HepG2 (cell line): ENCODE results near the gene CALML6. TPM values are rescaled to one million over a fixed set of nuclear protein-coding genes. Genes with fewer than 3 reads are reported as not detected.

Source experiments
- BHLHE40 ChIP-seq: IDR thresholded peaks from 2 replicates; pipeline ENCODE4 v1.6.1; 2011; ENCODE audit warnings: low read length, improper control_type of control experiment
- CCAR2 ChIP-seq: fragments of 200-400 bp; formaldehyde crosslinking; optimal IDR thresholded peaks from 2 replicates; pipeline ENCODE3; 2018; ENCODE audit warnings: low read depth, mild to moderate bottlenecking, low read length, moderate library complexity
- DR1 ChIP-seq: sonication (generic); formaldehyde crosslinking; IDR thresholded peaks from 2 replicates; pipeline ENCODE4 v1.8.0; 2021; ENCODE audit warnings: mild to moderate bottlenecking, missing genetic modification reagents, inconsistent platforms
- HNRNPK ChIP-seq: fragments of 200-400 bp; formaldehyde crosslinking; IDR thresholded peaks from 2 replicates; pipeline ENCODE4 v1.6.1; 2018; ENCODE audit warnings: low read length, low read depth, moderate library complexity, mild to moderate bottlenecking; ENCODE audit not compliant: poor library complexity, severe bottlenecking
- KDM4B ChIP-seq: sonication (generic); formaldehyde crosslinking; IDR thresholded peaks from 2 replicates; pipeline ENCODE4 v1.4.0; 2020; ENCODE audit warnings: missing genetic modification reagents
- MEF2D ChIP-seq: sonication (generic); formaldehyde crosslinking; IDR thresholded peaks from 2 replicates; pipeline ENCODE4 v1.5.1; 2020; ENCODE audit warnings: mild to moderate bottlenecking, missing genetic modification reagents
- NFATC3 ChIP-seq: sonication (generic); formaldehyde crosslinking; IDR thresholded peaks from 2 replicates; pipeline ENCODE4 v1.5.1; 2020; ENCODE audit warnings: mild to moderate bottlenecking, missing genetic modification reagents
- SNAPC2 ChIP-seq: sonication (generic); formaldehyde crosslinking; IDR thresholded peaks from 2 replicates; pipeline ENCODE4 v1.8.1; 2022; ENCODE audit warnings: mild to moderate bottlenecking, missing genetic modification reagents
- ZBTB8A ChIP-seq: sonication (generic); formaldehyde crosslinking; IDR thresholded peaks from 2 replicates; pipeline ENCODE4 v1.4.0; 2020; ENCODE audit warnings: mild to moderate bottlenecking, low read depth, missing genetic modification reagents, borderline replicate concordance
- ZC3H4 ChIP-seq: sonication (generic); formaldehyde crosslinking; IDR thresholded peaks from 2 replicates; pipeline ENCODE4 v1.4.0; 2020; ENCODE audit warnings: missing genetic modification reagents, borderline replicate concordance
- ZNF768 ChIP-seq: sonication (generic); formaldehyde crosslinking; IDR thresholded peaks from 2 replicates; pipeline ENCODE4 v1.4.0; 2020; ENCODE audit warnings: missing genetic modification reagents
- polyA plus RNA-seq, 8 experiments: library from polyadenylated mRNA; depleted of rRNA in 3 of 8; stranded (reverse) in 7 of 8; unstranded in 1 of 8; fragments of >200 nt; fragmentation: Illumina TruSeq in 4 of 8; extraction: Trizol in 4 of 8; gene quantifications; 2 replicates each; pipeline versions ENCODE4 v1.2.1 to v1.2.3, GENCODE V29; 2011 to 2016; ENCODE audit warnings: low read depth in 4 of 8, missing spikeins in 1 of 8, mixed read lengths in 1 of 8; ENCODE audit not compliant: insufficient read depth in 1 of 8
- total RNA-seq, 5 experiments: library from RNA; depleted of rRNA; stranded (reverse); fragments of >200 nt; fragmentation: Illumina TruSeq; extraction: Trizol; gene quantifications; 2 replicates each; pipeline ENCODE4 v1.2.3, GENCODE V29; 2016; ENCODE audit warnings: low read depth in 1 of 5
- TF ChIP-seq, protein P1 (sequence below): sonication (generic); formaldehyde crosslinking; IDR thresholded peaks from 2 replicates; pipeline ENCODE4 v1.5.0; 2020; ENCODE audit warnings: mild to moderate bottlenecking, missing genetic modification reagents, borderline replicate concordance
- TF ChIP-seq, protein P2 (sequence below): IDR thresholded peaks from 2 replicates; pipeline ENCODE4 v1.6.1; 2016
- TF ChIP-seq, protein P3 (sequence below): sonication (generic); formaldehyde crosslinking; IDR thresholded peaks from 2 replicates; pipeline ENCODE4 v1.4.0; 2020; ENCODE audit warnings: mild to moderate bottlenecking, missing genetic modification reagents
- TF ChIP-seq, protein P4 (sequence below): sonication (generic); formaldehyde crosslinking; conservative IDR thresholded peaks from 2 replicates; pipeline ENCODE4 v1.4.0; 2020; ENCODE audit warnings: missing genetic modification reagents
- TF ChIP-seq, protein P5 (sequence below): sonication (generic); formaldehyde crosslinking; IDR thresholded peaks from 2 replicates; pipeline ENCODE4 v1.5.0; 2020; ENCODE audit warnings: mild to moderate bottlenecking, missing genetic modification reagents, moderate library complexity

CALML6 gene
- total and polyA plus RNA-seq, 2 of the 13 experiments (the other 11 are each of a cell fraction or from before 2014, with no cell fraction given): 0.11 to 0.12 TPM

DNA sequence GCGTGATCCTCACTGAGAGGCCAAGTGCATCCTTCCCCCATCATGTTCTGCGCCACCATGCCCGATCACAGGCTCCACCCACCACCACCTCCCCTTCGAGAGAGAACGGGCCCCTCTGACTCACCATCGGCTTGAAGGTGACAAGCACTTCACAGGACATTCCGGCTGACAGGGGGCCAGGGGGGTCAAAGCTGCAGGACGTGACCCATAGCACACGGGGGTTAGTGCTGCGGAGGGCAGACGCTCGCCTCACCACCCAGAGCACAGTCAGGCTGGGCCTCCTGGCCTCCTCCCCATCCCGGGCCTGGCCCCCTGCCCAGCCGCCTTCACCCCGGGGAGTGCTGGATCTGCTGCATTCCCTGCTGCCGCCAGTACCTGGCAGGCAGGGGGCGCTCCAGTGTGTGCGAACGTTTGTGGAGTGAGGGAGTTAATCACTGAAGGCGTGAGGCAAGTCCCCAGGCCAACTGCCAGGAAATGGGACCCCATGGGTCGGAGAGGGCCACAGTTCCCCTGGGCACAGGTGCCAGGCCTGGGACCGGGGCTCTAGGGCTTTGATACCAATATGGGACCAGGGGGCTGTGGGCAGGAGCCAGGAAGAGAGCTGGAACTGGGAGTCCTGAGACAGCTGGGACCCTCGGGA, 44.9 kb downstream of the CALML6 start (continued):
- TF ChIP-seq, protein P1, sequence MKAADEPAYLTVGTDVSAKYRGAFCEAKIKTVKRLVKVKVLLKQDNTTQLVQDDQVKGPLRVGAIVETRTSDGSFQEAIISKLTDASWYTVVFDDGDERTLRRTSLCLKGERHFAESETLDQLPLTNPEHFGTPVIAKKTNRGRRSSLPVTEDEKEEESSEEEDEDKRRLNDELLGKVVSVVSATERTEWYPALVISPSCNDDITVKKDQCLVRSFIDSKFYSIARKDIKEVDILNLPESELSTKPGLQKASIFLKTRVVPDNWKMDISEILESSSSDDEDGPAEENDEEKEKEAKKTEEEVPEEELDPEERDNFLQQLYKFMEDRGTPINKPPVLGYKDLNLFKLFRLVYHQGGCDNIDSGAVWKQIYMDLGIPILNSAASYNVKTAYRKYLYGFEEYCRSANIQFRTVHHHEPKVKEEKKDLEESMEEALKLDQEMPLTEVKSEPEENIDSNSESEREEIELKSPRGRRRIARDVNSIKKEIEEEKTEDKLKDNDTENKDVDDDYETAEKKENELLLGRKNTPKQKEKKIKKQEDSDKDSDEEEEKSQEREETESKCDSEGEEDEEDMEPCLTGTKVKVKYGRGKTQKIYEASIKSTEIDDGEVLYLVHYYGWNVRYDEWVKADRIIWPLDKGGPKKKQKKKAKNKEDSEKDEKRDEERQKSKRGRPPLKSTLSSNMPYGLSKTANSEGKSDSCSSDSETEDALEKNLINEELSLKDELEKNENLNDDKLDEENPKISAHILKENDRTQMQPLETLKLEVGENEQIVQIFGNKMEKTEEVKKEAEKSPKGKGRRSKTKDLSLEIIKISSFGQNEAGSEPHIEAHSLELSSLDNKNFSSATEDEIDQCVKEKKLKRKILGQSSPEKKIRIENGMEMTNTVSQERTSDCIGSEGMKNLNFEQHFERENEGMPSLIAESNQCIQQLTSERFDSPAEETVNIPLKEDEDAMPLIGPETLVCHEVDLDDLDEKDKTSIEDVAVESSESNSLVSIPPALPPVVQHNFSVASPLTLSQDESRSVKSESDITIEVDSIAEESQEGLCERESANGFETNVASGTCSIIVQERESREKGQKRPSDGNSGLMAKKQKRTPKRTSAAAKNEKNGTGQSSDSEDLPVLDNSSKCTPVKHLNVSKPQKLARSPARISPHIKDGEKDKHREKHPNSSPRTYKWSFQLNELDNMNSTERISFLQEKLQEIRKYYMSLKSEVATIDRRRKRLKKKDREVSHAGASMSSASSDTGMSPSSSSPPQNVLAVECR (CRISPR knock-in tag): peak; percentile 64; the same call in 1 of the 2 replicates
- TF ChIP-seq NFATC3 (CRISPR knock-in tag): no peak
- TF ChIP-seq BHLHE40: peak; percentile 81
- 0 out of 2 replicates have a peak, but pooled peaks have one; percentile 12 for TF ChIP-seq KDM4B (CRISPR knock-in tag)
- TF ChIP-seq ZC3H4 (CRISPR knock-in tag): no peak
- peak; percentile 85; the same call in 1 of the 2 replicates for TF ChIP-seq MEF2D
- no peak for TF ChIP-seq DR1 (CRISPR knock-in tag)
- TF ChIP-seq, protein P2, sequence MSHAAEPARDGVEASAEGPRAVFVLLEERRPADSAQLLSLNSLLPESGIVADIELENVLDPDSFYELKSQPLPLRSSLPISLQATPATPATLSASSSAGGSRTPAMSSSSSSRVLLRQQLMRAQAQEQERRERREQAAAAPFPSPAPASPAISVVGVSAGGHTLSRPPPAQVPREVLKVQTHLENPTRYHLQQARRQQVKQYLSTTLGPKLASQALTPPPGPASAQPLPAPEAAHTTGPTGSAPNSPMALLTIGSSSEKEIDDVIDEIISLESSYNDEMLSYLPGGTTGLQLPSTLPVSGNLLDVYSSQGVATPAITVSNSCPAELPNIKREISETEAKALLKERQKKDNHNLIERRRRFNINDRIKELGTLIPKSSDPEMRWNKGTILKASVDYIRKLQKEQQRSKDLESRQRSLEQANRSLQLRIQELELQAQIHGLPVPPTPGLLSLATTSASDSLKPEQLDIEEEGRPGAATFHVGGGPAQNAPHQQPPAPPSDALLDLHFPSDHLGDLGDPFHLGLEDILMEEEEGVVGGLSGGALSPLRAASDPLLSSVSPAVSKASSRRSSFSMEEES (CRISPR knock-in tag): peak; percentile 79; the same call in 1 of the 2 replicates
- no peak for TF ChIP-seq SNAPC2 (CRISPR knock-in tag)
- TF ChIP-seq ZNF768 (CRISPR knock-in tag): peak; percentile 25; the same call in 1 of the 2 replicates
- TF ChIP-seq, protein P3, sequence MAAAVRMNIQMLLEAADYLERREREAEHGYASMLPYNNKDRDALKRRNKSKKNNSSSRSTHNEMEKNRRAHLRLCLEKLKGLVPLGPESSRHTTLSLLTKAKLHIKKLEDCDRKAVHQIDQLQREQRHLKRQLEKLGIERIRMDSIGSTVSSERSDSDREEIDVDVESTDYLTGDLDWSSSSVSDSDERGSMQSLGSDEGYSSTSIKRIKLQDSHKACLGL (CRISPR knock-in tag): no peak
- no peak for TF ChIP-seq HNRNPK
- TF ChIP-seq, protein P4, sequence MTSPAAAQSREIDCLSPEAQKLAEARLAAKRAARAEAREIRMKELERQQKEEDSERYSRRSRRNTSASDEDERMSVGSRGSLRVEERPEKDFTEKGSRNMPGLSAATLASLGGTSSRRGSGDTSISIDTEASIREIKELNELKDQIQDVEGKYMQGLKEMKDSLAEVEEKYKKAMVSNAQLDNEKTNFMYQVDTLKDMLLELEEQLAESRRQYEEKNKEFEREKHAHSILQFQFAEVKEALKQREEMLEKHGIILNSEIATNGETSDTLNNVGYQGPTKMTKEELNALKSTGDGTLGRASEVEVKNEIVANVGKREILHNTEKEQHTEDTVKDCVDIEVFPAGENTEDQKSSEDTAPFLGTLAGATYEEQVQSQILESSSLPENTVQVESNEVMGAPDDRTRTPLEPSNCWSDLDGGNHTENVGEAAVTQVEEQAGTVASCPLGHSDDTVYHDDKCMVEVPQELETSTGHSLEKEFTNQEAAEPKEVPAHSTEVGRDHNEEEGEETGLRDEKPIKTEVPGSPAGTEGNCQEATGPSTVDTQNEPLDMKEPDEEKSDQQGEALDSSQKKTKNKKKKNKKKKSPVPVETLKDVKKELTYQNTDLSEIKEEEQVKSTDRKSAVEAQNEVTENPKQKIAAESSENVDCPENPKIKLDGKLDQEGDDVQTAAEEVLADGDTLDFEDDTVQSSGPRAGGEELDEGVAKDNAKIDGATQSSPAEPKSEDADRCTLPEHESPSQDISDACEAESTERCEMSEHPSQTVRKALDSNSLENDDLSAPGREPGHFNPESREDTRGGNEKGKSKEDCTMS (CRISPR knock-in tag): no peak
- TF ChIP-seq CCAR2: no peak
- TF ChIP-seq, protein P5, sequence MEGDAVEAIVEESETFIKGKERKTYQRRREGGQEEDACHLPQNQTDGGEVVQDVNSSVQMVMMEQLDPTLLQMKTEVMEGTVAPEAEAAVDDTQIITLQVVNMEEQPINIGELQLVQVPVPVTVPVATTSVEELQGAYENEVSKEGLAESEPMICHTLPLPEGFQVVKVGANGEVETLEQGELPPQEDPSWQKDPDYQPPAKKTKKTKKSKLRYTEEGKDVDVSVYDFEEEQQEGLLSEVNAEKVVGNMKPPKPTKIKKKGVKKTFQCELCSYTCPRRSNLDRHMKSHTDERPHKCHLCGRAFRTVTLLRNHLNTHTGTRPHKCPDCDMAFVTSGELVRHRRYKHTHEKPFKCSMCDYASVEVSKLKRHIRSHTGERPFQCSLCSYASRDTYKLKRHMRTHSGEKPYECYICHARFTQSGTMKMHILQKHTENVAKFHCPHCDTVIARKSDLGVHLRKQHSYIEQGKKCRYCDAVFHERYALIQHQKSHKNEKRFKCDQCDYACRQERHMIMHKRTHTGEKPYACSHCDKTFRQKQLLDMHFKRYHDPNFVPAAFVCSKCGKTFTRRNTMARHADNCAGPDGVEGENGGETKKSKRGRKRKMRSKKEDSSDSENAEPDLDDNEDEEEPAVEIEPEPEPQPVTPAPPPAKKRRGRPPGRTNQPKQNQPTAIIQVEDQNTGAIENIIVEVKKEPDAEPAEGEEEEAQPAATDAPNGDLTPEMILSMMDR (CRISPR knock-in tag): peak; percentile 98
- no peak for TF ChIP-seq ZBTB8A
